Measurements from ENCODE around the gene BBX.

GRCh38 chr3:107660306-107660976, 137.7 kb downstream of the BBX start:
- TF ChIP-seq CTCF (IDR thresholded peaks at IDR 0.05; ENCODE audit: insufficient read depth, low read length) (peak; percentile 43), REST (IDR thresholded peaks at IDR 0.05; ENCODE audit: insufficient replicate concordance, low read depth) (no peak), SPI1 (IDR thresholded peaks at IDR 0.05; ENCODE audit: borderline replicate concordance, low read depth) (no peak), POLR2AphosphoS5 (IDR thresholded peaks at IDR 0.05; ENCODE audit: low read depth) (no peak), GABPA (IDR thresholded peaks at IDR 0.05; ENCODE audit: low read depth) (no peak)
